Tibial nerve (tissue), 4 donors: Measurements from ENCODE around the gene RASA3.

Source experiments
- CTCF ChIP-seq, 5 experiments: fragments of 200-600 bp in 3 of 5; fragments of 450-650 bp in 2 of 5; sonication (generic) in 3 of 5; IDR thresholded peaks; one replicate each; pipeline ENCODE4 v1.5.1; 2016 to 2019; ENCODE audit warnings: antibody characterized with exemption in 5 of 5, mild to moderate bottlenecking in 3 of 5, moderate library complexity in 2 of 5
- EP300 ChIP-seq, 2 donors: sonication (generic); formaldehyde crosslinking; IDR thresholded peaks; one replicate each; pipeline ENCODE4 v1.6.1; 2017; ENCODE audit warnings: antibody characterized with exemption in 2 of 2, mild to moderate bottlenecking in 1 of 2
- POLR2A ChIP-seq, 2 donors: fragments of 450-650 bp; IDR thresholded peaks; one replicate each; pipeline ENCODE4 v1.6.1; 2017; ENCODE audit warnings: antibody characterized with exemption in 2 of 2, mild to moderate bottlenecking in 2 of 2, moderate library complexity in 2 of 2

DNA sequence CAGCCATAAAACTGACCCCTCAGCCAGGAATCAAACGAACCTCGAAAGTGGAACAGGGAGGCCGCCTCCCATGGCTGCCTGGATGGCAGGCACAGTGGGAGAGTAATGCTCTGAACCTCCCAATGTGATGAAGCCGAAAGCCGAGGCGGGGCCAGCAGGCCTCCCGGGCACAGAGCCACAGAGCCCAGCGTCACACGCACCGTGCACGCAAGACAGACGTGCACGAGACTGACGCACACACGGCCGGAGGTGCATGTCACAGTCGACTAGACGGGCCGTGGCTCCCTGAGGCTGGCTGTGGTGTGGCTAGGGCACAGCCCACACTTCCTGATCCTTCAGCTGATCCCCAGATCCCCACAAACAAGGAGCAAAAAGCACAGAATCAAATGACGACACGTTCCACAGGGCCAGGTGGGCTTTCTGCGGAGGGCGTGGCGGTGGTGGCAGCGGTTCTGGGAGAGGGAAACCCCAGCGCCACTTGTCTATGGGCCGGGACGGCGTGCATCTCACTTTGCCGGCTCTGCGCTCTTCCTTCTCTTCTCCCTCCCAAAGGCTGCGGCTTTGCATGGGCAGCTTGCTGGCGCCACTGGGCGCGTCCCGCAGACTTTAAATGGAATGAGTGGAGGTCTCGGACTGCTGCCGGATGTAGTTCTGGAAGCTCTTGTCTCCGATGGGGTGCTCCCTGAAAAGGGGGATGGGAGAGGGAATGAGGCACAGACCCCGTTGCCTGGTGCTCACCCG is 153.5 kb downstream of the RASA3 start:
- no peak for TF ChIP-seq CTCF (IDR thresholded peaks at IDR 0.05)
- TF ChIP-seq POLR2A (IDR thresholded peaks at IDR 0.05) = no peak
- TF ChIP-seq EP300 (IDR thresholded peaks at IDR 0.05) = no peak
